SK-N-SH (cell line): ENCODE data around the gene GPRC5A.
A peak's percentile ranks its signal among the peaks of the same experiment; 100 is the strongest.

ENCODE experiments used
- CTCF ChIP-seq: fragments of 200-600 bp; sonication (generic); IDR thresholded peaks from 2 replicates; pipeline ENCODE4 v1.6.1; 2017; ENCODE audit warnings: antibody characterized with exemption, mild to moderate bottlenecking, moderate library complexity
- EP300 ChIP-seq, 2 experiments: IDR thresholded peaks; 2 replicates each; pipeline versions ENCODE4 v1.4.0 to v1.6.1; 2012; ENCODE audit warnings: borderline replicate concordance in 1 of 2, low read depth in 1 of 2, low read length in 1 of 2
- EZH2phosphoT487 ChIP-seq: fragments of 200-600 bp; sonication (generic); IDR thresholded peaks from 2 replicates; pipeline ENCODE4 v1.6.1; 2017; ENCODE audit warnings: low read depth, mixed run types, mild to moderate bottlenecking, antibody characterized with exemption, moderate library complexity, borderline replicate concordance
- MXI1 ChIP-seq: IDR thresholded peaks from 2 replicates; pipeline ENCODE4 v1.6.1; 2012; ENCODE audit warnings: mild to moderate bottlenecking, low read depth, low read length, improper control_type of control experiment
- REST ChIP-seq: IDR thresholded peaks from 2 replicates; pipeline ENCODE4 v1.6.1; 2012; ENCODE audit warnings: mild to moderate bottlenecking, low read depth, low read length, moderate library complexity

- TF ChIP-seq EZH2phosphoT487 (no peak), CTCF (no peak), EP300 (IDR thresholded peaks at IDR 0.05; ENCODE audit: borderline replicate concordance in 1 of 2, low read depth in 1 of 2, low read length in 1 of 2) (peak in 1 of 2 experiments; percentile 49; a peak in 1 of 4 replicates), REST (no peak), MXI1 (no peak)
These were observed 8.4 kb downstream of the GPRC5A start for GRCh38 chr12:12899530-12900380.
